ENCODE measurements around the gene HAUS7. TPM values are rescaled to one million over a fixed set of nuclear protein-coding genes. Genes with fewer than 3 reads are reported as not detected.

Gene HAUS7
- total and polyA plus RNA-seq, 2 of the 8 experiments (the other 6 are each of a cell fraction or from before 2014, with no cell fraction given), result 45.4 to 54.0 TPM

DNA sequence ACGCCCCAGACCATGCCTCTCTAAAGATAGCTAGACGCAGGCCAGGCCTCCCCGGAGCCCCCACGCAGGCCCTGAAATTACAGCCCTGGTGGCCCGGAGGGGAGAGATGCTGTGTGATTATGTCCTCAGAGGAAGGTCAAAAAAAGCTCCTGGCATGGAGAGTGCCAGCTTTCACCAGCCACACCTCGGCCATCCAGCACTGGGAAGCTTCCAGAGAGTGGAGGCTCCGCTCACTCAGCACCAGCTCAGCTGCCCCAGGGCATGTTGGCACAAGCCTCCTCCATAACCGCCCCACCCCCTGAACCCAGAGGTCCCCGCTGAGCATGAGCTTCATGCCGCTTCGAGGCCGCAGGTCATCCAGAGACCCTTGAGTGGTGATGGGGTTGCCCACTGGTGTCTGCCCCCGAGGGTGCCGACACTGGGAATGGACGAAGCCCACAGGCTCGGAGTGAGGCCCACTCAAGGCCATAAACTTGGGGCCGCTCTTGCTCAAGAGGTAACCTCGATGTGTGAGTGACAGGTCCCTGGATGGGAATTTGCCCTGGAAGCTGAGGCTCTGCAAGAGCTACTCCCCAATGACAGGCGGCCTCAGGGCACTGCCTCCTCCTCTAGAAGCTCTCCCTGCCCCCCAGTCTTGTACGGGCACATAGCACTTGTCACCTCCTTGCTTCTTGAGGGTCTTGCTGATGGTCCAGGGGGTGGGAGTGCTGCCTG, 20.0 kb upstream of the HAUS7 start:
- Histone ChIP-seq H4K5ac (ENCODE audit: insufficient read length, low read depth, low read length) (no peak overlapping the region), H3K56ac (replicated peaks; ENCODE audit: insufficient read length, low read depth, low read length) (no peak overlapping the region), H4K8ac (ENCODE audit: extremely low read depth, insufficient read depth, low read length) (no peak overlapping the region; the same call in 1 of the 2 replicates), H3K23me2 (ENCODE audit: low read depth, low read length) (no peaks in the 10 kb centered on the region; the same call in 1 of the 2 replicates), H3K4me1 (replicated peaks in 1 of 4; ENCODE audit: control insufficient read depth in 3 of 4, insufficient read depth in 4 of 4, low read length in 3 of 4) (peaks cover 0 to 18% (median 7%) of the 10 kb centered on the region in 4 experiments; a peak in 4 of 7 replicates), H2BK120ac (replicated peaks; ENCODE audit: low read depth, low read length) (no peak overlapping the region), H3K79me1 (ENCODE audit: low read depth, low read length) (no peaks in the 10 kb centered on the region), H3K36me3 (ENCODE audit: control insufficient read depth in 2 of 4, insufficient read depth in 4 of 4, low read length in 3 of 4) (no peaks in the 10 kb centered on the region), H4K91ac (replicated peaks; ENCODE audit: insufficient read length, low read length) (no peak overlapping the region), H2BK20ac (ENCODE audit: low read length) (no peak overlapping the region), H3K9me3 (ENCODE audit: insufficient read depth in 2 of 2, low read depth in 1 of 2, low read length in 1 of 2) (no peaks in the 10 kb centered on the region), H3K18ac (ENCODE audit: extremely low read depth, low read length) (no peak overlapping the region), H3K4me3 (ENCODE audit: extremely low read depth in 1 of 4, insufficient read depth in 2 of 4, low read depth in 3 of 4, low read length in 4 of 4) (no peak overlapping the region), H2BK12ac (ENCODE audit: low read depth, low read length) (no peak overlapping the region), H2AFZ (ENCODE audit: low read length) (no peak overlapping the region), H3K14ac (ENCODE audit: insufficient read length) (no peak overlapping the region), H3K4ac (replicated peaks; ENCODE audit: insufficient read length, low read depth, low read length) (no peak overlapping the region), H2BK15ac (ENCODE audit: low read length) (no peak overlapping the region), H3K27me3 (replicated peaks in 1 of 4; ENCODE audit: control insufficient read depth in 3 of 4, extremely low read depth in 1 of 4, insufficient read depth in 3 of 4, low read length in 3 of 4) (peaks cover 0 to under 1% (median 0%) of the 10 kb centered on the region in 4 experiments; a peak in 4 of 7 replicates), H4K20me1 (replicated peaks in 1 of 2; ENCODE audit: control insufficient read depth in 1 of 2, insufficient read depth in 2 of 2, low read length in 2 of 2) (no peaks in the 10 kb centered on the region), H2AK5ac (ENCODE audit: low read depth, low read length) (no peak overlapping the region), H3K27ac (ENCODE audit: low read depth, low read length) (no peak overlapping the region), H3K23ac (ENCODE audit: insufficient read length) (no peak overlapping the region), H3K79me2 (ENCODE audit: control insufficient read depth in 1 of 2, insufficient read depth in 2 of 2, low read length in 2 of 2) (no peaks in the 10 kb centered on the region), H3K4me2 (ENCODE audit: insufficient read depth in 1 of 2, low read depth in 2 of 2, low read length in 2 of 2) (no peak overlapping the region), H2BK5ac (ENCODE audit: low read depth, low read length) (no peak overlapping the region), H3K9ac (replicated peaks in 1 of 4; ENCODE audit: extremely low read depth in 1 of 4, low read depth in 3 of 4, low read length in 3 of 4) (no peak overlapping the region)
- no peak for TF ChIP-seq NANOG (IDR thresholded peaks at IDR 0.05; ENCODE audit: insufficient read depth, low read depth, low read length, poor library complexity, severe bottlenecking)
- WGBS, 2 experiments (ENCODE audit: extremely low coverage in 1 of 2, insufficient coverage in 1 of 2, insufficient read length in 1 of 2, insufficient replicate concordance in 2 of 2, low coverage in 1 of 2, low lambda C conversion rate in 2 of 2, missing lambda C conversion rate in 1 of 2), result 77% methylated on average over 6 of the region's 20 CpGs; no CpG with 5 or more reads in 1 of the 2 experiments
- DNase-seq (ENCODE audit: low read depth in 1 of 2, low spot score in 2 of 2), result no peak
- ChIA-PET POLR2A (ENCODE audit: partially characterized antibody) (interaction anchor here (1.3 to 1.6 kb wide), 3 partner anchors 10 to 15 kb away, joined by 3 to 5 read pairs (median 3); no protein-coding TSS in a partner anchor), CTCF (ENCODE audit: partially characterized antibody) (interaction anchor here (0.8 to 7.5 kb wide), 7 partner anchors 8 to 91 kb away, joined by 3 to 50 read pairs (median 4); partner anchors contain the start of gene HAUS7)
- FAIRE-seq, result no peak
